ENCODE results near the gene DMBX1. TPM values are rescaled to one million over a fixed set of nuclear protein-coding genes. Genes with fewer than 3 reads are reported as not detected.
A peak's percentile ranks its signal among the peaks of the same experiment; 100 is the strongest.

DMBX1 gene
- total and polyA plus RNA-seq, 9 of the 15 experiments (the other 6 are each of a cell fraction or from before 2014, with no cell fraction given), result 0.25 to 4.3 (median 1.0) TPM

DNA sequence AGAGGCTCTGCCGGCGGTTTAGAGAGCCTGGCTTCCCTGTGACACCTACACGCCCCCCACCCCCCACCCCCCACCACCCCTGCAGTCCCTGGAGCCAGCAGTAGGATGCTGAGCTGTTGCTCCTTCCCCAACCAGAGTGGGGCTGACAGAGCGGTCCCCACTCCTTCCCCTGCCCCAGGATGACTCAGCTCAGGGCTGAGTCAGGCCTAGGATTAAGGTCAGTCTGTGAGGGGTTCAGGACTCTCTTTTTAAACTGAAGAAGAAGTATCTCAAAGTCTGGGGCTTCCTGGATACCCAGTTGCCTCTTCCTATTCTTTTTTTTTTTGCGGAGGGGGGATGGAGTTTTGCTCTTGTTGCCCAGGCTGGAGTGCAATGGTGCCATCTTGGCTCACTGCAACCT, 19.1 kb downstream of the DMBX1 start (continued):
- TF ChIP-seq PRDM10 (IDR thresholded peaks at IDR 0.05; ENCODE audit: partially characterized antibody) (peak; percentile 7), BRF1 (IDR thresholded peaks at IDR 0.05; ENCODE audit: borderline replicate concordance, extremely low read depth, insufficient read length) (no peak), FOSL1 (tag; conservative IDR thresholded peaks at IDR 0.05) (peak; percentile 92), KDM5B (IDR thresholded peaks at IDR 0.05; ENCODE audit: insufficient replicate concordance, low read depth, low read length) (no peak), SP2 (IDR thresholded peaks at IDR 0.05; ENCODE audit: extremely low read depth, low read depth, low read length, poor library complexity, severe bottlenecking) (no peak), ARID1B (IDR thresholded peaks at IDR 0.05) (peak; percentile 75), ARID3A (IDR thresholded peaks at IDR 0.05; ENCODE audit: borderline replicate concordance, low read depth, low read length) (no peak), RB1 (IDR thresholded peaks at IDR 0.05; ENCODE audit: low read depth) (0 out of 2 replicates have a peak, but pooled peaks have one; percentile 19), MLX (CRISPR knock-in tag; conservative IDR thresholded peaks at IDR 0.05) (no peak), ZNF24 (IDR thresholded peaks at IDR 0.05) (no peak), ZNF311 (CRISPR knock-in tag; IDR thresholded peaks at IDR 0.05) (no peak), SMARCE1 (IDR thresholded peaks at IDR 0.05) (peak; percentile 85), TSC22D4 (tag; IDR thresholded peaks at IDR 0.05) (no peak)
- TF ChIP-seq, protein P1, sequence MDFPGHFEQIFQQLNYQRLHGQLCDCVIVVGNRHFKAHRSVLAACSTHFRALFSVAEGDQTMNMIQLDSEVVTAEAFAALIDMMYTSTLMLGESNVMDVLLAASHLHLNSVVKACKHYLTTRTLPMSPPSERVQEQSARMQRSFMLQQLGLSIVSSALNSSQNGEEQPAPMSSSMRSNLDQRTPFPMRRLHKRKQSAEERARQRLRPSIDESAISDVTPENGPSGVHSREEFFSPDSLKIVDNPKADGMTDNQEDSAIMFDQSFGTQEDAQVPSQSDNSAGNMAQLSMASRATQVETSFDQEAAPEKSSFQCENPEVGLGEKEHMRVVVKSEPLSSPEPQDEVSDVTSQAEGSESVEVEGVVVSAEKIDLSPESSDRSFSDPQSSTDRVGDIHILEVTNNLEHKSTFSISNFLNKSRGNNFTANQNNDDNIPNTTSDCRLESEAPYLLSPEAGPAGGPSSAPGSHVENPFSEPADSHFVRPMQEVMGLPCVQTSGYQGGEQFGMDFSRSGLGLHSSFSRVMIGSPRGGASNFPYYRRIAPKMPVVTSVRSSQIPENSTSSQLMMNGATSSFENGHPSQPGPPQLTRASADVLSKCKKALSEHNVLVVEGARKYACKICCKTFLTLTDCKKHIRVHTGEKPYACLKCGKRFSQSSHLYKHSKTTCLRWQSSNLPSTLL (IDR thresholded peaks at IDR 0.05), result no peak
- TF ChIP-seq, protein P2, sequence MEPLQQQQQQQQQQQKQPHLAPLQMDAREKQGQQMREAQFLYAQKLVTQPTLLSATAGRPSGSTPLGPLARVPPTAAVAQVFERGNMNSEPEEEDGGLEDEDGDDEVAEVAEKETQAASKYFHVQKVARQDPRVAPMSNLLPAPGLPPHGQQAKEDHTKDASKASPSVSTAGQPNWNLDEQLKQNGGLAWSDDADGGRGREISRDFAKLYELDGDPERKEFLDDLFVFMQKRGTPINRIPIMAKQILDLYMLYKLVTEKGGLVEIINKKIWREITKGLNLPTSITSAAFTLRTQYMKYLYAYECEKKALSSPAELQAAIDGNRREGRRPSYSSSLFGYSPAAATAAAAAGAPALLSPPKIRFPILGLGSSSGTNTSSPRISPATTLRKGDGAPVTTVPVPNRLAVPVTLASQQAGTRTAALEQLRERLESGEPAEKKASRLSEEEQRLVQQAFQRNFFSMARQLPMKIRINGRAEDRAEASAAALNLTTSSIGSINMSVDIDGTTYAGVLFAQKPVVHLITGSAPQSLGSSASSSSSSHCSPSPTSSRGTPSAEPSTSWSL (CRISPR knock-in tag; IDR thresholded peaks at IDR 0.05; ENCODE audit: borderline replicate concordance), result no peak
- TF ChIP-seq, protein P3, sequence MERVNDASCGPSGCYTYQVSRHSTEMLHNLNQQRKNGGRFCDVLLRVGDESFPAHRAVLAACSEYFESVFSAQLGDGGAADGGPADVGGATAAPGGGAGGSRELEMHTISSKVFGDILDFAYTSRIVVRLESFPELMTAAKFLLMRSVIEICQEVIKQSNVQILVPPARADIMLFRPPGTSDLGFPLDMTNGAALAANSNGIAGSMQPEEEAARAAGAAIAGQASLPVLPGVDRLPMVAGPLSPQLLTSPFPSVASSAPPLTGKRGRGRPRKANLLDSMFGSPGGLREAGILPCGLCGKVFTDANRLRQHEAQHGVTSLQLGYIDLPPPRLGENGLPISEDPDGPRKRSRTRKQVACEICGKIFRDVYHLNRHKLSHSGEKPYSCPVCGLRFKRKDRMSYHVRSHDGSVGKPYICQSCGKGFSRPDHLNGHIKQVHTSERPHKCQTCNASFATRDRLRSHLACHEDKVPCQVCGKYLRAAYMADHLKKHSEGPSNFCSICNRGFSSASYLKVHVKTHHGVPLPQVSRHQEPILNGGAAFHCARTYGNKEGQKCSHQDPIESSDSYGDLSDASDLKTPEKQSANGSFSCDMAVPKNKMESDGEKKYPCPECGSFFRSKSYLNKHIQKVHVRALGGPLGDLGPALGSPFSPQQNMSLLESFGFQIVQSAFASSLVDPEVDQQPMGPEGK (CRISPR knock-in tag; IDR thresholded peaks at IDR 0.05; ENCODE audit: borderline replicate concordance), result no peak
